ENCODE results near the gene PGA5.

- TF ChIP-seq, protein P1, sequence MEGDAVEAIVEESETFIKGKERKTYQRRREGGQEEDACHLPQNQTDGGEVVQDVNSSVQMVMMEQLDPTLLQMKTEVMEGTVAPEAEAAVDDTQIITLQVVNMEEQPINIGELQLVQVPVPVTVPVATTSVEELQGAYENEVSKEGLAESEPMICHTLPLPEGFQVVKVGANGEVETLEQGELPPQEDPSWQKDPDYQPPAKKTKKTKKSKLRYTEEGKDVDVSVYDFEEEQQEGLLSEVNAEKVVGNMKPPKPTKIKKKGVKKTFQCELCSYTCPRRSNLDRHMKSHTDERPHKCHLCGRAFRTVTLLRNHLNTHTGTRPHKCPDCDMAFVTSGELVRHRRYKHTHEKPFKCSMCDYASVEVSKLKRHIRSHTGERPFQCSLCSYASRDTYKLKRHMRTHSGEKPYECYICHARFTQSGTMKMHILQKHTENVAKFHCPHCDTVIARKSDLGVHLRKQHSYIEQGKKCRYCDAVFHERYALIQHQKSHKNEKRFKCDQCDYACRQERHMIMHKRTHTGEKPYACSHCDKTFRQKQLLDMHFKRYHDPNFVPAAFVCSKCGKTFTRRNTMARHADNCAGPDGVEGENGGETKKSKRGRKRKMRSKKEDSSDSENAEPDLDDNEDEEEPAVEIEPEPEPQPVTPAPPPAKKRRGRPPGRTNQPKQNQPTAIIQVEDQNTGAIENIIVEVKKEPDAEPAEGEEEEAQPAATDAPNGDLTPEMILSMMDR (IDR thresholded peaks at IDR 0.05; ENCODE audit: insufficient read depth, low read length, poor library complexity, severe bottlenecking): no peak
- TF ChIP-seq EZH2phosphoT487 (conservative IDR thresholded peaks at IDR 0.05; ENCODE audit: low read length): no peak
Observed at GRCh38 chr11:61274084-61274483, 33.1 kb downstream of the PGA5 start.

All from SU-DHL-6 (cell line).